Middle frontal gyrus (tissue), 1 donor: ENCODE measurements around the gene CXCL5.

ENCODE experiments used
- DNase-seq: peaks from one replicate; pipeline ENCODE4 v3.0.0-alpha.2; 2015; ENCODE audit warnings: low spot score; ENCODE audit errors: extremely low spot score

The CXCL5 gene

DNA sequence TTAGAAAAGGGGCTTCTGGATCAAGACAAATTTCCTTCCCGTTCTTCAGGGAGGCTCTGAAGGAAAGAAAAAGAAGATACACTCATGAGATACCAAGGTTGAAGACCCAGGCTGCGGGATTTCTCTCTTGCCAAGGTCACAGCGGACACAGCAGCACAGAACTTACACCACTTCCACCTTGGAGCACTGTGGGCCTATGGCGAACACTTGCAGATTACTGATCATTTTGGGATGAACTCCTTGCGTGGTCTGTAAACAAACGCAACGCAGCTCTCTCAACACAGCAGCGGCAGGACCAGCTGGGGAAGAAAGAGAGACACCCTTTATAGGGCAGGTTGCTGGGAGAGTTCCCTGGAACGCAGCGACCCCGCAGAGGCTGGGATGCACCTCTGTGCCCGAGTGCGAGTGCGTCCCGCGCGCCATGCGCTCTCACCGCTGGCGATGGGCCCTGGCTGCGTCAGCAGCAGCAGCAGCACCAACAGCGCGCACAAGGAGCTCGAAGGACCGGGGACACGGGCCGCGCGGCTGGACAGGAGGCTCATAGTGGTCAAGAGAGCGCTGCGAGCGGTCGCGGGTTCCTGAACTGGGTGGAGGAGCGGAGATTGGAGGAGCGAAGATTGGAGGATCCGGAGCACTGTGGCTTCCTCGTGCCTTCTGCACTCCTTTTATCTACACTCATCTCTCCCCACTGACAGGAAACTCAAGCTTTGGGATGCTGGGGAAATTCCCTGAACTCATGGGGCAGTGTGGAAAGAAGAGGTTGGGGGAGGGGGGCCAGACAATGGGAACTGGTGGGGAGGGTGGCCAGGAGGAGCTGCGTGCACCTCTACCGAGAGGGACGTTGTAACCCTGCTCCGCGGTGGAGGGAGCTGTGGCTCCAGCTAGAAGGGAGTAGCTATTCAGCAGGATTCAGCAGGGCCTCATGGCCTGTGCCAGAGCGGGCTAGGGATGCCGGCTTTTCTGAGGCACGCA lies at the start of gene CXCL5:
Gene CXCL5, minus strand, starts transcription at position 638 of the 972 bp plus-strand sequence. Its CDS starts 96 bp downstream, at position 542.
- no peak for DNase-seq

DNA sequence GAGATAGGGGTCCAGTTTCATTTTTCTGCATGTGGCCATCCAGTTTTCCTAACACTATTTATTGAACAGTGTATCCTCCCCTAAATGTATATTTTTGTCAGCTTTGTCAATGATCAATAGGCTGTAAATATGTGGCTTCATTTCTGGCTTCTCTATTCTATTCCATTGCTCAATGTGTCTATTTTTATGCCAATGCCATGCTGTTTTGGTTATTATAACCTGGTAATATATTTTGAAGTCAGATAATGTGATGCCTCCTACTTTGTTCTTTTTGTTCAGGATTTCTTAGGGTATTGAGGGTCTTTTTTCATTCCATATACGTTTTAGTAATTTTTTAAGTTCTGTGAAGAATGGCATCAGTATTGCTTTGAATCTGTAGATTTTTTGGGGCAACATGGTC lies 48.7 kb upstream of the CXCL5 start:
- DNase-seq, result no peak

DNA sequence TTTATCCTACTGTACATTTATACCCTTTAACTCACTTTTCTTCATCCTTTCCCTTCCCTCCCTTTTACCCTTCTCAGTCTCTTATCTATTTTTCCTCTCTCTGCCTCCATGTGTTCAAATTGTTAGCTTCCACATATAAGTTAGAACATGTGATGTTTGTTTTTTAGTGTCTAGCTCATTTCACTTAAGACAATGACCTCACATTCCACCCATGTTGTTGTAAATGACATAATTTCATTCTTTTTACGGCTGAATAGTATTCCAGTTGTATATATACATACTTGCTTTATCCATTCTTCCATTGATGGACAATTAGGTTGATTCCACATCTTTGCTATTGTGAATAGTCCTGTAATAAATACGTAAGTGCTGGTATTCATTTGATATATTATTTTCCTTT lies 47.3 kb upstream of the CXCL5 start:
- no peak for DNase-seq

DNA sequence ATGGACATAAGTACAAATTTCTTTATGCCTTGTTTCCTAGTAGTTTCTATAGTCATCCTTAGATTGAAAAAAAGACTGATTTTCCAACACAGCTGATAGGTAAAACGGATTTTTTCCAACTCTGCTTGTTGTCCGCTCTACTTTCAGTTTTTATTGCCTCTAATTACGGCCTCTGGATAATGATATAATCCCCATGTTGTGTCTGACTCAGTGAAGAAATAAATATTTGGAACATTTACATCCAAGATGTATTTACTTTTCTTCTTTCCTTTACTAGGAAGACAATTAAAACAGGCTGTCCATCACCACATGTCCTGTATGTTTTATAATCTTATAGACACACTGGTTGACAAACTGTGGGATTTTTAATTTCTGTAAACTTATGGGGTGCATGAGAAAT lies 46.8 kb upstream of the CXCL5 start:
- DNase-seq, result no peak

DNA sequence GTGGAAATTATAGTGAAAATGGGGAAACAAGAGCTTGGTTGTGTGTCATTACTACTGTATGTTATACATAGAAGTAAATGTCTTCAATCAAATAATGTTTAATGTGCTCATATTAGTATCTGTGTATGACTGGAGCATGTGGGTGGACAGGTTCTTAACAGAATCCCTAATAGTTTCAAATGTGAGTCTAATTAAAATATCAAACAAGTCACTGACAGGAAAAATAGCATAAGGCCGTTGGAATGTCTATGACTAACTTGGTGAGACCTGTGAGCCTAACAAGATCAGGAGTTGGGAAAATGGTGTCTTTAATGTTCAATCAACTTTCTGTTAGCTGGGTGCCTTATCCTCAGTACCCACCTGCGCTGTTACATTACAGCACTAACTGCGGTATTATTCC lies 46.2 kb upstream of the CXCL5 start:
- no peak for DNase-seq

DNA sequence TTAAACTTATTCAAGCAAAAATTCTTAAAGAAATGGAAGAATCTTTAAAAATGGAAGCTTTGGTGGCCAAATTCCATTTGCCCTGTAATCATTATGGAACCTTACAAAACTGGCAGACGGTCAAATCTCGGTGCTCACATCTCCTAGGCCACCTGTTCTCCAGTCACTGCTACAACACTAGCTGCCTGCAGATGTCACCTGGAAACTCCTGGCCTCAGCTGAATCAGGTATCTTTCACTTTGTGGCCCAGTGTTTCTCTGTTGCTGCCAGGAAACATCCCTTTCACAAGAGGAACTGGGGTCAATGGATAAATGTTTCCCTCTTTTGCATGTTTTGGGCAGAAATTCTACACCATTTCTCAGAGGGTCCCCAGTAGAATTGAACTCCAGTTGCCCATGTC lies 44.2 kb upstream of the CXCL5 start:
- no peak for DNase-seq

DNA sequence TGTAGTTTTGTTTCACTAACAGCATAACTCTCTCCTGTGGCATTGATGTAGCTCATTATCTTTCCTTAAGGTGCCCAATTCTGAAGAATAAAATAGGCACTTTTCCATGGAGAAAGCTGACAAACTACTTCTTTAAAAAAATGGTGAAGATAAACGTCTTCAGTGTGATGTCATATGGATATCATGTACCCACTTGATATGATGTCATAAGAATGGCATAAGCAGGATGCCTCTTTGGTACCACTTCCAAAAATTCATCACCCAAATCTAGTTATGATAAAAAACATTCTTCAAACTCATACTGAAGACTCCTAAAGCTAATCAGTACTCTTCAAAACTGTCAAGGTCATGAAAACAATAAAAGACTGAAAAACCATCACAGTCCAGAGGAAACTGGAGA lies 42.9 kb upstream of the CXCL5 start:
- DNase-seq, result no peak

DNA sequence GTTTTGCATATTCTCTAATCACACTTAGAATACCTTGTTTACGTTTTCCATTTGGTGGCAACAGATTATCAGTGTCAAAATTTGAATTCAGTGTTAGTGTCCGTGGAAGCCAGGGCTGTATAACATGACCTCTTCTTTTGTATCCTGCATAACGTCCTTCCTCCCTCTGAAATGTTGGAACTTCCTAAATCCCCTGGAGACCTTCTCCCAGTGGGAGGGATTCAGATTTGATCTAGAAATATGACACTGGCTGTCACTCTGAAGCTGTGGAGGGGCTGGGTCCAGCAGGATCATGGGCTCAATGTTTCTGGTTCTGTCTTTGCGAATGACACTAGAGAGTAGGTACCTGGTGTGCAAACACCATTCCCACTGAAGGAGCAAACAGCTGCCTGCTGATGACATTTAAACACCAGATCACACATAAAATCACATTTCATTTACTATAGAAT lies 40.9 kb upstream of the CXCL5 start:
- no peak for DNase-seq

DNA sequence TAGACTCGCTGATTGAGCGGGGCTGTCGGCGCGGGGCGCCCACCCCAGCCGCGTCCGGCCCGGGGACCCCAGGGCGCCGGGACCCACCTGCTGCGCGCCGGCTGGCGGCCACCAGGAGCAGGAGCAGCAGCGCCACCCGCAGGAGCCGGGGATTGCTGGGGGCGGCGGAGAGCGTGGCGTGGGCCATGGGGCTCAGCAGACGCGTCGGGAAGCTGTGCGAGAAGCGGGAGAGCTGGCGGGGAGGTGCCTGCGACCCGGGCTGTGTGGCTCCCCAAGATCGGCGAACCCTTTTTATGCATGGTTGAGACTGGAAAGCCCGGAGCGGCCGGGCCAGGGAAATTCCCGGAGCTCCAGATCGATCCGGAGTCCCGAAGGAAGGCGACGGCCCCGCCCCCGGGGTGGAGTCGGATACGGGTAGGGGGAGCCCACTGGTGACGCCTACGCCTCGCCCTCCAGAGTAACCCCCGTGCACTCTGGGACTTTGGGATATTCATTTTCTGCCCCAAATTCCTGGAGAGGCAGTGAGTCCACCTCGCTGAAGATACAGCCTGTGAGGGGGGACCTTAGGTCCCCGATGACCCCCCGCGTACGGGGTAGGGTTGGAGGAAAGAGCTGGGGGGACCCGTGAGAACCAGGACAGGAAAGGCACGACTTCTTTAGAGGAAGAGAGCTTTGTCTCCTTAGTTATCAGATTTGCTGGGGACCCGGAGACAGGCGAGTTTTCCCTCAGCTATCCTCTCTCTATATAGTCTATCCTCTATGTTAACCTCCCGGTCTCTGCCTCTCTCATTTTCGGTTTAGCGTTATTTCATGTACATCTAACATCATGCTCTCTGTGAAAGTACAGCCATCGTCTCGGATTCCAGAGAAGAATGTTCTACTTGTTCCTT lies 40.2 kb upstream of the CXCL5 start, which contains the start of gene CXCL3:
Gene CXCL3, minus strand, starts transcription at position 265 of the 890 bp plus-strand sequence. Its CDS starts 78 bp downstream, at position 187.
- no peak for DNase-seq

DNA sequence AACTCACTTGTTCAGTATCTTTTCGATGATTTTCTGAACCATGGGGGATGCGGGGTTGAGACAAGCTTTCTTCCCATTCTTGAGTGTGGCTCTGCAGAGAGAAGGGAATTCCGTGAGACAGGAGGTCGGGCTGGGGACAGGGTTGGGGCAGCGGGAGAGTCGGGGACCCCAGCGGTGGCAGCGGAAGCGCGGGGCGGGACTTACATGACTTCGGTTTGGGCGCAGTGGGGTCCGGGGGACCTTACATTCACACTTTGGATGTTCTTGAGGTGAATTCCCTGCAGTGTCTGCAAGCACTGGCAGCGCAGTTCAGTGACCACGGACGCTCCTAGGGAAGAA lies 39.6 kb upstream of the CXCL5 start:
- DNase-seq, result no peak

DNA sequence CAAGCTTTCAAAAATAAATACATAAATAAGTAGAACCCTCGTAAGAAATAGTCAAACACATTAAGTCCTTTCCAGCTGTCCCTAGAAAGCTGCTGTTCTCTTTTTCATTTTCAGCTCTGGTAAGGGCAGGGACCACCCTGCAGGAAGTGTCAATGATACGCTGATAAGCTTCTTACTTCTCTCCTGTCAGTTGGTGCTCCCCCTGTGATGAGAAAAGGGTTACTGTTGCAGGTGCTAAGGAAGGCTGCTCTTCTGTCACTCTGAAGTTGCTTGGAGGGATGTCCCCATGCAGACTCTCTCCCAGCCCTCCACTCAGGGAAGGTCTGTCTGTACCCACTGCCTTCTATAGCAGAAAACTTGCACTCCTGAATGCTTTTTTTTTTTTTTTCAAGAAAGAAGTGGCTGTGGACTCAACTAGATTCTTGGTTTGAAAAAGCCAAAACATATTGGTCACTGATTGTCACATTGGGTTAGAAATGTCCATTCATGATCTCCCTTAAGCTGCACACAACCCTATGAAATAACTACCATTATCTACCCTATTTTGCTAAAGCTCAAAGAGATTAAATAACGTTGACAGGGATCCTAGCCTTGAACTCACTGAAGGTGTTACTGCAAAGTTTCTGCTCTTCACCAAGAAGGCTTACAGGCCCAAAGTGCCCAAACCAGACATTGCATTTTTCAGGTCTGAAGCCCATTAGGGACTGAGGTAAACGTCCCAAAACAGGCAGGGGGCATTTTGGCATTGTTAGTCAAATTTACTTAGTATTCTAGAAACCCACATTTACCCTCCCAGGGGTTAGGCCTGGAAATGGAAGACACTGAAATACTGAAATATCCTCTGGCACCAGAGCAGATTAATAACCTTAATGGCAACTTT lies 38.8 kb upstream of the CXCL5 start:
- DNase-seq, result no peak

DNA sequence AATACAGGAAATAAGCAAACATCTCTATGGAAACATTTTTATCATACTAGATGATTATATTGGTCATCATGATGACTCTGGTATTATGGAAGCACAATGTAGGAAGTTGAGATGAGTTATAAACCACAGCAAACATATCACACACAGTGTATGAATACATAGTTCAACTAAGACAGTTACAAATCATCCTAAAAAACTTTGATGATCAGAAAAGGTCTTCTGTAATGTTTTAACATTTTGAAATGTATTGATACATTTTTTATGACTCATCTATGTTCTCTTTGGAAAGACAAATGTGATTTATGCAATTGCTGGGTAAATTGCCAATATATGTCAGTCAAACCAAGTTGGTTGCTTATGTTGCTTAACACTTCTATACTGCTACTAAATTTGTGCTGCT lies 35.3 kb upstream of the CXCL5 start:
- DNase-seq, result no peak

DNA sequence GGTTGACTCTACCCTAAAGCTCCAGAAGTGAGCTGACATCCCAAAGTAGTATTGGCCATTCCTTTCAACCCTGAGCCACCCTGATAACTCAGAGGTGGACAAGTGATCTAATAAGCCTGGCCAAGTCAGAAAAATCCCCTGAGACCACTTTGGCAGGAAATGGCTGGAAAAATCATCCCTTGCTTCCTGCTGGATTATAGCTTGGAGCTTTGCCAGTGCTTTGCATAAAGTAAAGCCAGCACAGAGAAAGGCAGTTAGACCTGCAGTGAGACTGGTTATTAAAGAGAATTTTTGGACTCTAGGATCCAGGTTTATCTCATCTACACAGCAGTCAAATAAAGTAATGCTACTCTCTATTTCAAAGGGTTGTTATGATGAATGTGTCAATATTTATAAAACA lies 33.6 kb upstream of the CXCL5 start:
- no peak for DNase-seq

DNA sequence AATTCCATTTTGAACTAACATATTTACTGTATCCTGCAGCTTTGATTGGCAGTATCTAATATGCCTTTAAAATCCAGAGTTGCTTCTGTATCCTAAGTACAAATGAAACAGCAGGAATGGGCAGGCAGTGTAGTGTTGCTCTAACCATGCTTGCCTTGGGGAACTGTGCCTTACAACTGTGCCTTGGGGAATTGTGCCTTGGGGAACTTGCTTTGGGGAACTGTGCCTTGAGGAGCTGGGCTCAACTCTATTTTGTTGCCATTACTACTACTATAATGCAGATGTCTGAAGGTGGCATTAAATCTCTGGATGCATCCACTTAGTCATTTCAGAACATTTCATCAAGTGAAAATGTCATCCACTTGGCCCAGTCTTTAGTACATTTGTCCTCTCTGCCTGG lies 33.1 kb upstream of the CXCL5 start:
- no peak for DNase-seq

DNA sequence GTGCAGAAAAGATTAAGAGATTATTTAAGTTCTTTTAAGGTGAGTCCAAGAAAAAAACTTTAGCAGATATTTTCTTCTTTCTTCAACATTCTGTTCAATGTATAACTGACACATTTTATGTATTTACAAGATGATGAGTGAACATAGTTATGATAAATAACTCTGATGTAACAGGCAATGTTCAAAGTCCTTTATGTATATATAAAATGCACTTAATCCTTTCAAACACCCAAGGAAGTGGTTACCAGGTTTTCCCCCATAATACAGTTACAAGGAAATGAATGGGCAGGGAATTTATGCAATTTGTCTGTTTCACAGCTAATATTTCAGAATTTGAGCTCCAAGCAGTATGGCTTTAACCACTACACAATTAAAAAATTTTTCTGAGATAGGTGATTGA lies 31.8 kb upstream of the CXCL5 start:
- no peak for DNase-seq

DNA sequence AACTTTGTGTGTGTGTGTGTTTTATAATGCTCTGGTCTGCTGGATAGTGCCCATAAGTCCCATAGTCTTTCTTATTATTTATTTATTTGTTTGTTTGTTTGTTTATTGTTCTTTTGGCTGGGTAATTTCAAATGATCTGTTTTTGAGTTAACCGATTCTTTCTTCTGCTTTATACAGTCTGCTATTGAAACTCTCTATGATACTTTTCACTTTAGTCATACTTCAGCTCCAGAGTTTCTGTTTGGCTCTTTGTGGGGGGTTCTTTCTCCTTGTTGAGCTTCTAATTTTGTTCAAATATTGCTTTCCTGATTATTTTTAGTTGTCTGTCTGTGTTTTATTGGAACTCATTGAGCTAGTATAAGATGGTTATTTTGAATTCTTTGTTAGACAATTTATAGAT lies 30.0 kb upstream of the CXCL5 start:
- DNase-seq, result no peak

DNA sequence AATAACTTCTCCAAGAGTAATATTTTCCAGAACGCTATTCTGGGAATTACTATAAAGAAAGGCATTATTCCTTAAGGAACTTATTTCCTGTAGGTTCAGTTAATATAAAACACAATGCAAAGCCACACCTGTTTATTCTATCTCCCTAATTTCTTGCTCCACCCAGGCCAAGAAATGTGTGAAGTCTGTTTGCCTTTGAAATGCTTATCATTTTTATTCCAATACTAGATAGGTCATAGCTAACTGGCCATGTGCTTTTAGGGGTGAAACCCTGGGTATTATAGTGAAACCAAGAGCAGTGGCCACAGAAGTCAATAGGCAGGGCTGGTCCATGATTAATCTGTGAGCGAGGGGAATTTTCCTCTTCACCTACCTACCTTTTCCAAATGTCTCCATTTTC lies 25.2 kb upstream of the CXCL5 start:
- no peak for DNase-seq

DNA sequence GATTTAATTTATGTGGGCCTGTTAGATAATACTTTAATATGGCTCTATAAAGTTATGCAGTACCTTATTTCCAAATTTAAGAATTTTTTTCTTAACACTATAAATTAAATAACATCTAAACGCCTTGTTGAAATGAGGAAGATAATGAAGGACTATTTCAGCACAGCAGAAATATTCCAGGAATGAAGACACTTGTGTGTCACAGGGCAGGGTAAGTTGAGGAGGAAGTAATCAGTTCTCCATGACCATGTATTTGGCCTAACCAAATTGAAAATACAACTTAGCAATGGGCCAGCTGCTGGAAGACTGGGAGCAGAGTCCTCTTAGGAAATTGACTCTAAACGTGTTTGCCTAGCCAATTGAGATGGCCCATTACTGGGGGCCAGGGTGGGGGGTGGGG lies 23.1 kb upstream of the CXCL5 start:
- no peak for DNase-seq

DNA sequence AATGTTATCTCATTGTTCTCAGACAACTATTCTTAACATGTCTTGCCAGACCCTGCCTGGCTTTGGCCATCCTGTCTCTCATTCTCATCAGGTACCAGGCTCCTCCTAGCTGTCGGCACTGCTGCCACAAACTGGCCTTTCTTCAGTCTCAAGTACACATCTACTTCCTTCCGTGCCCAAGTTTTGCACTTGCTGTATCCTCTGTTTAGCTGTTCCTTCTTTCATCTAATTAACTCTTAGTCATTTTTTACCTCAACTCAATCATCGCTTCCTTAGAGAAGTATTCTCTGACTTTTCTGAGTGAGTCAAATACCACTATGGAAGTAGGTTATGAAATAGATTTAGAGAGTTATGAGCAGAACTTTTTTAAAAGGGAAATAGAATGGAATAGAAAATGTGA lies 20.3 kb upstream of the CXCL5 start:
- DNase-seq, result no peak

DNA sequence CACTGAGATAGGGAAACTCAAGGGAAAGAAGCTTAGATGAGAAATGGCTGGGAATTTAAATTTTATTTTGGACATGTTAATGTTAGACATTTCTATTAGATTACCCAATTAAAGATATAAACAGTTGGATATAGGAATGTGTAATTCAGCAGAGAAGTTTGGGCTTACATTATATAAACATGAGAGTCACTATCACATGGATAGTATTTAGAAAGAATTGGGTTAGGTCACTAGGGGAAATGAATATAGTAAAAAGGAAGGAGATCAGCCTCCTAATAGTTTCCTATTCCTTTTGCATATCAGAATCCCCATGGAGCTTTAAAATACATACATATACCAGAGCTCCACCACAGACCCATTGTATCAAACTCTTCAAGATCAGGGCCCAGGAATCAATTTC lies 19.6 kb upstream of the CXCL5 start:
- DNase-seq, result no peak

DNA sequence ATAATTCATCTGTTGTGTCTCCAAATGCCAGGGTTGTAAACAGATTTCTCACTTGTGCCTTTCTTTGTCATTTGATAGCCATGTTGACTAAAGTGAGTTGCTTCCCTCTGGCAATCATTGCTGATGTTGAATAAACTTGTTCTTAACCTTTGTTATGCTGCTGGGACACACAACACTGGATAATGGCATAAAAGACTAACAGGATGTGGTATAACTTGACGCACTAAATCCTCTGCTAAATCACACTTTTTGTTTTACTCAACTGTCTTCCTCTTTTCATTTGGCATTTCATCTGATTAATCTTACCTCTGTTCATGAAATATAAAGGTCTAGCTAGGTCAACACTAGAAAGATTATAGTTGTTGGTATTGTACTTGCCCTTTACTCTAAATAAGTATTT lies 17.6 kb upstream of the CXCL5 start:
- DNase-seq, result no peak
